Esophagus (tissue), 2 donors: ENCODE results near the gene ATP13A3. TPM values are rescaled to one million over a fixed set of nuclear protein-coding genes. Genes with fewer than 3 reads are reported as not detected.
"Not testable (repeated sequence)": the region's sequence is repeated elsewhere in the genome, so short reads cannot be mapped to it uniquely, and the experiment has no call there.

Experiments
- H3K27ac ChIP-seq, 2 donors: one replicate each; pipeline ENCODE4 v1.5.1; 2013; ENCODE audit warnings: low read depth in 2 of 2, mild to moderate bottlenecking in 2 of 2, inconsistent platforms in 1 of 2, low read length in 1 of 2, moderate library complexity in 1 of 2
- H3K27me3 ChIP-seq, 2 donors: one replicate each; pipeline ENCODE4 v1.6.1; 2013; ENCODE audit warnings: low read length in 2 of 2, control low read depth in 1 of 2, mild to moderate bottlenecking in 1 of 2; ENCODE audit not compliant: insufficient read depth in 2 of 2, control insufficient read depth in 1 of 2
- H3K36me3 ChIP-seq, 2 donors: one replicate each; pipeline ENCODE4 v1.6.1; 2013; ENCODE audit warnings: low read length in 1 of 2; ENCODE audit not compliant: control insufficient read depth in 2 of 2, insufficient read depth in 2 of 2
- H3K4me1 ChIP-seq, 2 donors: one replicate each; pipeline ENCODE4 v1.6.1; 2013; ENCODE audit warnings: low read length in 1 of 2; ENCODE audit not compliant: control insufficient read depth in 2 of 2, insufficient read depth in 2 of 2
- H3K4me3 ChIP-seq, 2 donors: one replicate each; pipeline ENCODE4 v1.5.1; 2013; ENCODE audit warnings: low read length in 2 of 2, mild to moderate bottlenecking in 2 of 2, low read depth in 1 of 2, moderate library complexity in 1 of 2
- H3K9me3 ChIP-seq, 2 donors: one replicate each; pipeline ENCODE4 v1.6.1; 2013; ENCODE audit warnings: mild to moderate bottlenecking in 2 of 2, low read depth in 1 of 2, low read length in 1 of 2, moderate library complexity in 1 of 2; ENCODE audit not compliant: control insufficient read depth in 2 of 2, insufficient read depth in 1 of 2
- WGBS, 2 donors: extraction: QIAGEN DNeasy Blood & Tissue Kit; methylation state at CpG; one replicate each; pipeline ENCODE4 v1.1.7; 2013; 5-methylcytosine and 5-hydroxymethylcytosine counted together
- polyA plus RNA-seq, 2 donors: library from polyadenylated mRNA; stranded (reverse); fragments of 200-250 nt; gene quantifications; one replicate each; pipeline ENCODE4 v1.2.3, GENCODE V29; 2013
- donor health status: healthy with polysubstance abuse.
- donor health status: Bipolar disorder and iron deficiency.

Gene ATP13A3
- polyA plus RNA-seq, 2 donors: 9.6 to 12.2 TPM

DNA sequence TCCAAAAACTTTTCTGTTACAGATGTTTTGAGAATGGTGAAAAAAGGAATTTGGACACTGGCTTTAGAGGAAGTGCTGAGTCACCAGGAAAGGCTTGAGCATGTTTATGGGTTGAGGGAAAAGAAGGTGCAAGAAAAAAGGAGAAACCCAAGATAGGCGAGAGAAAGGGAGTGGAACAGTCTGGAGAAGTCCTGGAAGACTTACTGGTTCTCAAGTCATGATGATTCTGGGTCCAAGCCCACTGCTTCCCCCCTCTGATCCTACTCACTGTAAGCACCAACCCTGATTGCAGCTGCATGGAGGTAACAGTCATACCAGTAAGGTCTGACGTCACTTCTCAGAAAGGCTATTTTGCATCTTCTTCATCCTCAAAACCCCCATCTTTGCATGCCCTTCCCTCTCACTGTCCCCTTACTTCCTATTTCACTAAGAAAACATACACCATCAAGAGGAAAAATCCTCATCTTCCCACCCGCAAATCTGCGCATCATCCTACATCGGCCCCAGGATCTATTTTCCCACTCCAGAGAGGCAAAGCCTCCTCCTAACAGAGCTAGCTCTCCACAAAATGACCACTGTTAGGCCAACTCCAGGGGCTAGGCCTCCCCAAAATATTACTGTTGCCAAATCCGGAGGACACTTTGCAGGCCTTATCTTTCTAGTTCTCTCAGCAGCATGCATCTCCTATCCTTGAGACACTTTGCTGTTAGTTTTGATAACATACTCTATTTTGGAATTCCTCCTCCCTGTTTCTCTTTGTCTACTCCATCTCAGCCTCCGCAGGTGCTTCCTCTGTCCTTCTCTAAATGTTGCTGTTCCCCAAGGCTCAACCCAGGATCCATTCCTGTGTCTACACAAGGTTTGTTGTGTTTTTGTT lies 3.2 kb upstream of the ATP13A3 start:
- H3K4me1 ChIP-seq: peaks cover 2 to 8% of the 10 kb centered on the region in 2 donors
- no peak overlapping the region for H3K4me3 ChIP-seq
- no peaks in the 10 kb centered on the region for H3K27me3 ChIP-seq
- WGBS, 2 donors: 86 to 88% methylated on average over 7 of the region's 7 CpGs
- no peak overlapping the region for H3K27ac ChIP-seq
- no peaks in the 10 kb centered on the region for H3K36me3 ChIP-seq
- H3K9me3 ChIP-seq: no peaks in the 10 kb centered on the region

DNA sequence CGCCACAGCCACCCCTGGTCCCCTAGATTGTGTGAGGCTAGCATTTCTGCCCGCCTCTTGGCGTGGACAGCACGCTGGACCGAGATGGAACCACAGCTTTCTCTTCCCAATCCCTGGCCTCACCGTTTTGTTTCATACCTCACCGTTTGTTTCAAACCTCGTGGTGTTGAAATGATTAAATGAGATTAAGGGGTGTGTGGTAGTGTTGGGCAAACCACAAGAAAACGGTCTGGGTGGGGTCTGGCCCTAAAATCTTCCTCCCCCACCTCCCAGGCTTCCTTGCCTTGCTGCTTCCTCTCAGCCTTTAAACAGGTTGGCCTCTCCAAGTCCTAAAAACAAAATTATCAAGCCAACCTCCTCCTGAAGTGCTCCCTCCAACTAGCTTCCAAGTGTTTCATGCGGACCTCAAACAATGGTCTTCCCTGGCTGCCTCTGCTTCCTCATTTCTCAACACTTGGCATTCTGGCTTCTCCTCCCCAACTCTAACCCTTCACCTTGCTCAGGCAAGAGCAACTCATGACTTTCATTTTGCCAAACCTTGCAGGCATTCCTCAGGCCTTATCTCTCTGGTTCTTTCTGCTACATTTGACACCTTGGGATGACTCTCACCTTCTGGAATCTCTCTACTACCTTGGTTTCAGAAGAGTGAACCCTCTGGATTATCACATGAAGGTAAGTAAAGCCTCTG lies 1.4 kb upstream of the ATP13A3 start:
- Histone ChIP-seq H3K4me3 (no peak overlapping the region), H3K36me3 (no peaks in the 10 kb centered on the region), H3K9me3 (no peaks in the 10 kb centered on the region), H3K4me1 (peaks cover 2 to 11% of the 10 kb centered on the region in 2 donors), H3K27me3 (no peaks in the 10 kb centered on the region), H3K27ac (peak overlapping the region; percentile 23 to 91)
- 64 to 74% methylated on average over 10 of the region's 10 CpGs for WGBS, 2 donors

DNA sequence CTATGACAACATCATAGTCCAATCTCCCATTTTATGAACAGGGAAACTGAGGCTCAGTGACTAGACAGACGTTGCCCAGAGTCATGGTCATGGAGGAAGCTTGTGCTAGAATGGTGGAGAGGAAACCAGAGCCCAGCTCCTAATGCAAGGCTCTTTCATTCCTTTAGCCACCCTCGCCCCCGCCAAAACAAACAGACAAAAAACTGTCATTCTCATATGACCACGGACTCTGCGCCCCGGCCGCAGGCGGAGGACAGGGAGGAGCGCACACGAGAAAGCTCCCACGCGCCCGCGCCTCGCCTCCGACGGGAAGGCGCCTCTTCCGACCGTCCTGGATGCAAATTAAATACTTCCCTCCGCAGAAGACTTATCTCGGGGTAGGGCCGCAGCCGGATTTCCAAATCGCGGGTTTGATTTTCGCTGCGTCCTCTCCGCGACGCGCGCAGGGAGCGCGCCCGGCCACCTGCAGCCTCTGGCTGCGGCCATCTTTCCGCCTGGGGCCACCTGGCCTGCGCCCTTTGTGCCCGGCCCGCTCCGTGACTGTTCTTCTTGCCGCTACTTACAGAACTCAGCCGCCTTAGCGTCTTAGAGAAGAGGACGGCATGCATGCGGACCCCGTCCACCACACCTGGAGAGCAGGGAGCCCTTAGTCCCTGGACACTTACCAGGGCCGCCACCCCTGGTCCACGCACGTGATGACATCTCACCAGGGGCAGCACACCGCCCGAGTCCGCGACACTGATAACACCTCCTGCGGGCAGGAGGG lies 670 bp upstream of the ATP13A3 start:
- WGBS, 2 donors: 17 to 23% methylated on average over 56 of the region's 56 CpGs
- H3K4me1 ChIP-seq: peaks cover 2 to 11% of the 10 kb centered on the region in 2 donors

DNA sequence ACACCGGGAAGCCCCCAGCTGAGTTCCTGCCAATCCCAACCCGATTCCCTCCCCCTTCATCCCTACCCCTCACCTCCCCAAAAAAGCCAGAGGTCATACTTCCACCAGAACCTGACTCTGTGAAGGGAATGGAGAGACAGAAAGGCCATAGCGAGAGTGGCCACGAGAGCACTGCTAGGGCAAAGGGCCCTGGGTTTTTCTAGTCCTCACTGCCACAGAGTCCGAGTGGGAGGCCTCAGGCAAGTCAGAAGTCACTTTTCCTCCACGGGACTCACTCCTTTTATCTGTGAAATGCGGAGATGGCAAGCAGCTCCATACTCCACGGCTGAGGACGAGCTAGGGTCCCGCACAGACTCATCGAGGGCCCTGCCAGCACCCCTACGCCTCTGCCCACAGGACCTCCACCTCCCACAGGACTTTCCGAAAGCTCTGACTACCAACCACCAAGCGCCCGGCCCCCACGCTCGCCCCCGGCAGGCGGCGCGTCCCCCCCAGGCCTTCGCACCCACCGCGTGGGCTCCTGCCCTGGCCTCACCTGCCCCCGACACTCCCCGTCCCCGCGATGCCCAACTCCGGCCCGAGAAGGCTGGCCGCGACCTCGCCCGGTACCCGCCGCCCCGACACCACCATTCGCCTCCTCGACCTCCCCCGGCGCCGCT lies 792 bp downstream of the ATP13A3 start:
- H3K27ac ChIP-seq: peak overlapping the region; percentile 91
- no peaks in the 10 kb centered on the region for H3K27me3 ChIP-seq
- WGBS, 2 donors: 1 to 3% methylated on average over 41 to 42 of the region's 42 CpGs
- H3K4me3 ChIP-seq: peak overlapping the region; percentile 76 to 92
- H3K9me3 ChIP-seq: no peaks in the 10 kb centered on the region
- peaks cover 2 to 9% of the 10 kb centered on the region in 2 donors for H3K4me1 ChIP-seq
- no peaks in the 10 kb centered on the region for H3K36me3 ChIP-seq

More for the DNA sequence above, 670 bp upstream of the ATP13A3 start:
- Histone ChIP-seq H3K27ac (peak overlapping the region; percentile 32 to 91), H3K27me3 (no peaks in the 10 kb centered on the region), H3K4me3 (peak overlapping the region; percentile 31 to 92), H3K9me3 (no peaks in the 10 kb centered on the region), H3K36me3 (no peaks in the 10 kb centered on the region)

DNA sequence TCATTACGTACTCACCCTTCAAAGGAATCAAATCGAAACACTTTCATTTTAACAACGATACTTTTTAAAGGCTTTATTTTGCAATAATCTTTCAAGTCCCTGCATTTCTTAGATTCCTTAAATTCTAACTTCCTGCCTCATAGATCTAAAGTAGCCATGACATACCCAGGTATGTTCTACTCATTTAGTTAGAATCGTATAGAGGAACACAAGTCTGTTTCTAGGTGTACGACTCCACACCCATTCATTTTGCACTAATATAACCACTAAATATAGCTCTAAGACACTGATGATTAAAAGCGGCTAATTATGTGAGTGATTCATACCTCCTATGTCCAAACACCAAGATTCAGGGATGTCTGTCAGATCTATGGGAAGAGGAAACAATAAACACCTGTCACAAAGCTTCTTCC lies 1.3 kb downstream of the ATP13A3 start:
- 12 to 13% methylated on average over 6 of the region's 6 CpGs for WGBS, 2 donors
- Histone ChIP-seq H3K27ac (peak overlapping the region; percentile 91), H3K4me3 (peak overlapping the region; percentile 76 to 92), H3K36me3 (no peaks in the 10 kb centered on the region), H3K4me1 (peaks cover 2 to 9% of the 10 kb centered on the region in 2 donors), H3K9me3 (no peaks in the 10 kb centered on the region), H3K27me3 (no peaks in the 10 kb centered on the region)

DNA sequence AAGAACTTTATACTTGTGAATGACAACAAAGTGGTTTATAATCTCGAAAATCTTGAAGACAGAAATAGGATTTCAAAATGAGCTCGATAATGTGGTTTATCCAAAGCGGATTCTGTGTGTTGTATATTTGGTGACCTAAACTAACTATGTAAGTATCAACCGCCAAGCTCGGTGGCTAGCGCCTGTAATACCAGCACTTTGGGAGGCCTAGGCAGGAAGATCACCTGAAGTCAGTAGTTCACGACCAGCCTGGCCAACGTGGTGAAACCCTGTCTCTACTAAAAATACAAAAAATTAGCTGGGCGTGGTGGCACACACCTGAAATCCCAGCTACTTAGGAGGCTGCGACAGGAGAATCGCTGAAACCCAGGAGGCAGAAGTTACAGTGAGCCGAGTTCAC lies 2.2 kb downstream of the ATP13A3 start:
- peaks cover 0 to 9% of the 10 kb centered on the region in 2 donors for H3K4me1 ChIP-seq
- no peak overlapping the region for H3K27ac ChIP-seq
- no peaks in the 10 kb centered on the region for H3K9me3 ChIP-seq
- H3K36me3 ChIP-seq: no peaks in the 10 kb centered on the region
- H3K4me3 ChIP-seq: no peak overlapping the region
- no peaks in the 10 kb centered on the region for H3K27me3 ChIP-seq
- WGBS, 2 donors: 92 to 93% methylated on average over 12 of the region's 12 CpGs

DNA sequence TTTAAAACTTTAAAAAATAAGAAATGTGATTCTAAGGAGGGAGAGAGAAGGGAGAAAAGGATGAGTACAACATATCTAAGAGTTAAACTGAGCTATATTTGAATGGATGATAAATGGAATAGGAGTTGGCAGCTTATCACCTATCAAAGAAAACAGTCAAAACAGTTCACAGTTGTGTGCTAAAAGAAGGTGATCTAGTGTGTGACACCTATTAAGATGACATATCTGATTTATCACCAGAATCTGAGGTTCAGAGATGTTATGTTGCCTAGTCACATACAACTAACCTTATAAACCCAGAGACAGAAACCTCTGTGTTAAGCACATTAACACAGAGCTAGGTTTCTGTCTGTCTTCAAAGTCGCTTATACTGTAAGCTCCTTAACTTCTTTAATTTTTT lies 3.0 kb downstream of the ATP13A3 start:
- Histone ChIP-seq H3K27ac (no peak overlapping the region), H3K36me3 (no peaks in the 10 kb centered on the region), H3K27me3 (no peaks in the 10 kb centered on the region), H3K9me3 (no peaks in the 10 kb centered on the region), H3K4me3 (no peak overlapping the region), H3K4me1 (peaks cover 0 to 9% of the 10 kb centered on the region in 2 donors)
- 88 to 90% methylated on average over 1 of the region's 1 CpG for WGBS, 2 donors

DNA sequence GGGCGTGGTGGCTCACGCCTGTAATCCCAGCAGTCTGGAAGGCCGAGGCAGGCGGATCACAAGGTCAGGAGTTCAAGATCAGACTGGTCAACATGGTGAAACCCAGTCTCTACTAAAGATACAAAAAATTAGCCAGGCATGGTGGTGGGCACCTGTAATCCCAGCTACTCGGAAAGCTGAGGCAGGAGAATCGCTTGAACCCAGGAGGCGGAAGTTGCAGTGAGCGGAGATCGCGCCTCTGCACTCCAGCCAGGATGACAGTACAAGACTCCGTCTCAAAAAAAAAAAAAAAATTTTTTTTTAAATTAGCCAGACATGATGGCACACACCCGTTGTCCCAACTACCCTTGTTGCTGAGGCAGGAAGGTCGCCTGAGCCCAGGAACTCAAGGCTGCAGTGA lies 4.0 kb downstream of the ATP13A3 start:
- not testable (repeated sequence) for H3K36me3 ChIP-seq, H3K27me3 ChIP-seq, H3K9me3 ChIP-seq, H3K4me3 ChIP-seq, H3K4me1 ChIP-seq, H3K27ac ChIP-seq
- WGBS, 2 donors: 93 to 94% methylated on average over 13 of the region's 13 CpGs

DNA sequence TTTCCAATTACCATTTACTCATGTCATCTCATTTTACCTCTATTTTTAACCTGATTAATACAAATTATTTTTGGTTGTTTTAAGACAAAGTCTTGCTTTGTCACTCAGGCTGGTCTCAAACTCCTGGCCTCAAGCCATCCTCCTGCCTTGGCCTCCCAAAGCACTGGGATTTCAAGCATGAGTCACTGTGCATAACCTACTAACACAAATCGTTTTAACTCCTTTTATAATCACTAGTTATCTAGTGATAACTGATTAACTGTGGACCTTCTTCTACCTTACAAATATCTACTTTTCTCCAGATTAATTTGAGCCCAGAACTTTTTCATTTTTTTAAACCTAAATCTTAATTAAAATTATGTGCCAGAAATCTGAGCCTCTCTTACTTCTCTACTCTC lies 4.6 kb downstream of the ATP13A3 start:
- H3K27me3 ChIP-seq: no peaks in the 10 kb centered on the region
- 25 to 41% methylated on average over 1 of the region's 1 CpG for WGBS, 2 donors

More for the DNA sequence above, 4.6 kb downstream of the ATP13A3 start:
- H3K36me3 ChIP-seq: no peaks in the 10 kb centered on the region
- H3K27ac ChIP-seq: no peak overlapping the region
- H3K4me1 ChIP-seq: peaks cover 0 to 3% of the 10 kb centered on the region in 2 donors
- H3K4me3 ChIP-seq: no peak overlapping the region
- H3K9me3 ChIP-seq: no peaks in the 10 kb centered on the region
